ENCODE results near the gene CAMK2B. TPM values are rescaled to one million over a fixed set of nuclear protein-coding genes. Genes with fewer than 3 reads are reported as not detected.

CAMK2B gene
- total and polyA plus RNA-seq, 2 experiments from 2014 or later, result 0.37 to 1.7 TPM

- DNase-seq (ENCODE audit: low spot score), result no peak
- Histone ChIP-seq H3K79me2 (no peaks in the 10 kb centered on the region), H3K4me2 (no peak overlapping the region), H3K36me3 (replicated peaks; ENCODE audit: insufficient read depth, low read depth) (no peaks in the 10 kb centered on the region), H3K4me1 (ENCODE audit: insufficient read depth) (peaks cover under 1% of the 10 kb centered on the region), H4K20me1 (ENCODE audit: insufficient read depth, poor library complexity, severe bottlenecking) (no peaks in the 10 kb centered on the region), H3K9me3 (ENCODE audit: low read depth) (no peaks in the 10 kb centered on the region), H3K4me3 (no peak overlapping the region), H2AFZ (no peak overlapping the region), H3K27me3 (peaks cover 14% of the 10 kb centered on the region), H3K27ac (no peak overlapping the region), H3K9me2 (replicated peaks; ENCODE audit: insufficient read depth) (no peaks in the 10 kb centered on the region)
- WGBS (ENCODE audit: low lambda C conversion rate, missing lambda C conversion rate), result 94% methylated on average over 5 of the region's 10 CpGs
- TF ChIP-seq EZH2 (IDR thresholded peaks at IDR 0.05; ENCODE audit: borderline replicate concordance) (no peak), CTCF (IDR thresholded peaks at IDR 0.05; ENCODE audit: poor library complexity) (no peak), EZH2phosphoT487 (IDR thresholded peaks at IDR 0.05; ENCODE audit: low read depth, severe bottlenecking, unreplicated experiment) (no peak)
Observed at GRCh38 chr7:44269417-44269816, 56.0 kb downstream of the CAMK2B start.

- 96% methylated on average over 5 of the region's 5 CpGs for WGBS (ENCODE audit: low lambda C conversion rate, missing lambda C conversion rate)
- H3K36me3 ChIP-seq (replicated peaks; ENCODE audit: insufficient read depth, low read depth), result no peaks in the 10 kb centered on the region
Observed at GRCh38 chr7:44268671-44269070, 56.7 kb downstream of the CAMK2B start.

GRCh38 chr7:44267719-44268421, 57.5 kb downstream of the CAMK2B start:
- DNase-seq (ENCODE audit: low spot score), result no peak
- H2AFZ ChIP-seq, result no peak overlapping the region
- H3K4me2 ChIP-seq, result no peak overlapping the region
- H3K27ac ChIP-seq, result no peak overlapping the region
- H3K27me3 ChIP-seq, result peaks cover 14% of the 10 kb centered on the region
- H3K36me3 ChIP-seq (replicated peaks; ENCODE audit: insufficient read depth, low read depth), result no peaks in the 10 kb centered on the region
- H3K79me2 ChIP-seq, result no peaks in the 10 kb centered on the region
- H3K4me3 ChIP-seq, result no peak overlapping the region
- no peaks in the 10 kb centered on the region for H3K9me2 ChIP-seq (replicated peaks; ENCODE audit: insufficient read depth)
- H4K20me1 ChIP-seq (ENCODE audit: insufficient read depth, poor library complexity, severe bottlenecking), result no peaks in the 10 kb centered on the region
- TF ChIP-seq CTCF (IDR thresholded peaks at IDR 0.05; ENCODE audit: poor library complexity), result no peak
- no peak for TF ChIP-seq EZH2 (IDR thresholded peaks at IDR 0.05; ENCODE audit: borderline replicate concordance)
- no peak for TF ChIP-seq EZH2phosphoT487 (IDR thresholded peaks at IDR 0.05; ENCODE audit: low read depth, severe bottlenecking, unreplicated experiment)
- peaks cover 16% of the 10 kb centered on the region for H3K4me1 ChIP-seq (ENCODE audit: insufficient read depth)
- WGBS (ENCODE audit: low lambda C conversion rate, missing lambda C conversion rate), result 72% methylated on average over 21 of the region's 21 CpGs
- H3K9me3 ChIP-seq (ENCODE audit: low read depth), result no peaks in the 10 kb centered on the region

More at GRCh38 chr7:44268671-44269070, 56.7 kb downstream of the CAMK2B start:
- TF ChIP-seq EZH2 (IDR thresholded peaks at IDR 0.05; ENCODE audit: borderline replicate concordance) (no peak), CTCF (IDR thresholded peaks at IDR 0.05; ENCODE audit: poor library complexity) (no peak)
- Histone ChIP-seq H2AFZ (no peak overlapping the region), H3K4me1 (ENCODE audit: insufficient read depth) (peaks cover 8% of the 10 kb centered on the region), H3K79me2 (no peaks in the 10 kb centered on the region), H3K4me2 (no peak overlapping the region), H3K27ac (no peak overlapping the region), H3K27me3 (peaks cover 14% of the 10 kb centered on the region), H3K4me3 (no peak overlapping the region), H3K9me2 (replicated peaks; ENCODE audit: insufficient read depth) (no peaks in the 10 kb centered on the region), H3K9me3 (ENCODE audit: low read depth) (no peaks in the 10 kb centered on the region), H4K20me1 (ENCODE audit: insufficient read depth, poor library complexity, severe bottlenecking) (no peaks in the 10 kb centered on the region)
- no peak for DNase-seq (ENCODE audit: low spot score)

All from hepatocyte (in vitro differentiated cells).